ENCODE measurements around the gene ABCA7. TPM values are rescaled to one million over a fixed set of nuclear protein-coding genes. Genes with fewer than 3 reads are reported as not detected.

The ABCA7 gene
- total RNA-seq, 1 donor from 2014 or later = 63.6 TPM

GRCh38 chr19:1038978-1039645, 795 bp upstream of the ABCA7 start:
- intact Hi-C loops (cut with micrococcal nuclease) = no loop called here

- intact Hi-C loops (cut with micrococcal nuclease) = loop anchor here (1.0 to 5.0 kb wide), 6 partner anchors 12 to 152 kb away; partner anchors contain the start of genes POLR2E, RNU6-2 and TMEM259
Measured at GRCh38 chr19:1040476-1041271, 767 bp downstream of the ABCA7 start.

- intact Hi-C loops (cut with micrococcal nuclease) = loop anchor here (1.0 to 5.0 kb wide), 5 partner anchors 20 to 151 kb away; partner anchors contain the start of genes POLR2E, RNU6-2 and TMEM259
Measured at GRCh38 chr19:1041272-1041834, 1.4 kb downstream of the ABCA7 start.

- intact Hi-C loops (cut with micrococcal nuclease) = loop anchor here (1.0 to 5.0 kb wide), 5 partner anchors 21 to 150 kb away; partner anchors contain the start of genes POLR2E, RNU6-2 and TMEM259
Measured at GRCh38 chr19:1041835-1042685, 2.2 kb downstream of the ABCA7 start.

GRCh38 chr19:1042689-1043511, 3.0 kb downstream of the ABCA7 start:
- intact Hi-C loops (cut with micrococcal nuclease) = loop anchor here (5.0 kb wide), 1 partner anchor 149 kb away; no protein-coding TSS in a partner anchor

GRCh38 chr19:1045247-1045603, 5.3 kb downstream of the ABCA7 start:
- intact Hi-C loops (cut with micrococcal nuclease) = no loop called here

- intact Hi-C loops (cut with micrococcal nuclease) = no loop called here
Measured at GRCh38 chr19:1046117-1046626, 6.3 kb downstream of the ABCA7 start.

GRCh38 chr19:1046836-1047695, 7.2 kb downstream of the ABCA7 start:
- intact Hi-C loops (cut with micrococcal nuclease) = no loop called here

- intact Hi-C loops (cut with micrococcal nuclease) = no loop called here
Measured at GRCh38 chr19:1047696-1048147, 7.8 kb downstream of the ABCA7 start.

GRCh38 chr19:1049106-1049505, 9.2 kb downstream of the ABCA7 start:
- intact Hi-C loops (cut with micrococcal nuclease) = no loop called here

GRCh38 chr19:1049800-1050199, 9.9 kb downstream of the ABCA7 start:
- intact Hi-C loops (cut with micrococcal nuclease) = no loop called here

- intact Hi-C loops (cut with micrococcal nuclease) = no loop called here
Measured at GRCh38 chr19:1050989-1051788, 11.3 kb downstream of the ABCA7 start.

GRCh38 chr19:1051791-1052190, 11.9 kb downstream of the ABCA7 start:
- intact Hi-C loops (cut with micrococcal nuclease) = no loop called here

GRCh38 chr19:1052349-1052975, 12.6 kb downstream of the ABCA7 start:
- intact Hi-C loops (cut with micrococcal nuclease) = no loop called here

- intact Hi-C loops (cut with micrococcal nuclease) = no loop called here
Measured at GRCh38 chr19:1053176-1054101, 13.5 kb downstream of the ABCA7 start.

All from T-helper 1 cell treated with Interleukin-12 subunit alpha and Interleukin-12 subunit beta and Interleukin-4 antibody, amounts not matched to agents 30 ng/mL and 1 ng/mL, for 36 hours (primary cell).